Measurements from ENCODE around the gene RAB8B.
A peak's percentile ranks its signal among the peaks of the same experiment; 100 is the strongest.

The RAB8B gene

DNA sequence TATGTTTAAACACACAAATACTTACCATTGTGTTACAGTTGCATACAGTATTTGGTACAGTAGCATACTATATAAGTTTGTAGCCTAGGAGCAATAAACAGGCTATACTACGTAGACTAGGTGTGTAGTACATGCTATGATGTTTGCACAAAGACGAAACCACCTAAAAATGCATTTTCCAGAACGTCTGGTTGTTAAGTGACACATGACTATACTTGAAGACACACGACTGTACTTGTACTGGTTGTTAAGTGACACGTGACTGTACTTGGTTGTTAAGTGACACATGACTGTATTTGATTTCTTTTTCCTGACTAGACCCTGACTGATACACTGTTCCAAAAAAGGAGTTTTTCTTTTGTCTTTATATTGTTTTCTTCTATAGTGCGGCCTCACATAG is 34.1 kb downstream of the RAB8B start:
- no peak for TF ChIP-seq MYC (IDR thresholded peaks at IDR 0.05; ENCODE audit: low read depth, low read length)
- TF ChIP-seq, protein P1, sequence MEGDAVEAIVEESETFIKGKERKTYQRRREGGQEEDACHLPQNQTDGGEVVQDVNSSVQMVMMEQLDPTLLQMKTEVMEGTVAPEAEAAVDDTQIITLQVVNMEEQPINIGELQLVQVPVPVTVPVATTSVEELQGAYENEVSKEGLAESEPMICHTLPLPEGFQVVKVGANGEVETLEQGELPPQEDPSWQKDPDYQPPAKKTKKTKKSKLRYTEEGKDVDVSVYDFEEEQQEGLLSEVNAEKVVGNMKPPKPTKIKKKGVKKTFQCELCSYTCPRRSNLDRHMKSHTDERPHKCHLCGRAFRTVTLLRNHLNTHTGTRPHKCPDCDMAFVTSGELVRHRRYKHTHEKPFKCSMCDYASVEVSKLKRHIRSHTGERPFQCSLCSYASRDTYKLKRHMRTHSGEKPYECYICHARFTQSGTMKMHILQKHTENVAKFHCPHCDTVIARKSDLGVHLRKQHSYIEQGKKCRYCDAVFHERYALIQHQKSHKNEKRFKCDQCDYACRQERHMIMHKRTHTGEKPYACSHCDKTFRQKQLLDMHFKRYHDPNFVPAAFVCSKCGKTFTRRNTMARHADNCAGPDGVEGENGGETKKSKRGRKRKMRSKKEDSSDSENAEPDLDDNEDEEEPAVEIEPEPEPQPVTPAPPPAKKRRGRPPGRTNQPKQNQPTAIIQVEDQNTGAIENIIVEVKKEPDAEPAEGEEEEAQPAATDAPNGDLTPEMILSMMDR (IDR thresholded peaks at IDR 0.05; ENCODE audit: low read depth, low read length), result no peak
- TF ChIP-seq, protein P2, sequence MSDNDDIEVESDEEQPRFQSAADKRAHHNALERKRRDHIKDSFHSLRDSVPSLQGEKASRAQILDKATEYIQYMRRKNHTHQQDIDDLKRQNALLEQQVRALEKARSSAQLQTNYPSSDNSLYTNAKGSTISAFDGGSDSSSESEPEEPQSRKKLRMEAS (IDR thresholded peaks at IDR 0.05; ENCODE audit: low read depth, low read length), result no peak
- TF ChIP-seq POLR2A (IDR thresholded peaks at IDR 0.05; ENCODE audit: extremely low read depth, insufficient read length), result no peak
- DNase-seq (ENCODE audit: low read depth), result no peak
- H3K4me3 ChIP-seq (ENCODE audit: low read depth, low read length), result no peak overlapping the region

DNA sequence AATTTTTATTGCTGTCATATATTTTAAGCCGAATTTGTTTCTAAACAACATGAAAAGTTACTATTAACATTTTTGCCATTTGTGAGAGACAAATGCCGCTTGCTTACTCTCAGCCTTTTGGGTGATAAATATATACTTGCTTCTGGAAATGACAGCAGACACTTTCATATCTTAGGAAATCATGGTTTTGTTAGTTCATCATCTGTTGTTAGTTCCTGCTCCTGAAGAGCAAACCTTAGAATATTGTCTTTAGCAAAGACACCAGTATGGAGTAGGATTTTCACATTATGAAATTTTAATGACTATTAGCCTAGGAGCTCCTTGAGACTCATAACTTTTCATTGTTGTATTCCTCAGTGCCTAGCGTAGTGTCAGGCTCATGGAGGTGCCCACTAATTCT is 36.0 kb downstream of the RAB8B start:
- TF ChIP-seq, protein P2 (IDR thresholded peaks at IDR 0.05; ENCODE audit: low read depth, low read length), result no peak
- TF ChIP-seq, protein P1 (IDR thresholded peaks at IDR 0.05; ENCODE audit: low read depth, low read length), result no peak
- no peak for TF ChIP-seq POLR2A (IDR thresholded peaks at IDR 0.05; ENCODE audit: extremely low read depth, insufficient read length)
- TF ChIP-seq MYC (IDR thresholded peaks at IDR 0.05; ENCODE audit: low read depth, low read length), result no peak
- DNase-seq (ENCODE audit: low read depth), result no peak
- no peak overlapping the region for H3K4me3 ChIP-seq (ENCODE audit: low read depth, low read length)

DNA sequence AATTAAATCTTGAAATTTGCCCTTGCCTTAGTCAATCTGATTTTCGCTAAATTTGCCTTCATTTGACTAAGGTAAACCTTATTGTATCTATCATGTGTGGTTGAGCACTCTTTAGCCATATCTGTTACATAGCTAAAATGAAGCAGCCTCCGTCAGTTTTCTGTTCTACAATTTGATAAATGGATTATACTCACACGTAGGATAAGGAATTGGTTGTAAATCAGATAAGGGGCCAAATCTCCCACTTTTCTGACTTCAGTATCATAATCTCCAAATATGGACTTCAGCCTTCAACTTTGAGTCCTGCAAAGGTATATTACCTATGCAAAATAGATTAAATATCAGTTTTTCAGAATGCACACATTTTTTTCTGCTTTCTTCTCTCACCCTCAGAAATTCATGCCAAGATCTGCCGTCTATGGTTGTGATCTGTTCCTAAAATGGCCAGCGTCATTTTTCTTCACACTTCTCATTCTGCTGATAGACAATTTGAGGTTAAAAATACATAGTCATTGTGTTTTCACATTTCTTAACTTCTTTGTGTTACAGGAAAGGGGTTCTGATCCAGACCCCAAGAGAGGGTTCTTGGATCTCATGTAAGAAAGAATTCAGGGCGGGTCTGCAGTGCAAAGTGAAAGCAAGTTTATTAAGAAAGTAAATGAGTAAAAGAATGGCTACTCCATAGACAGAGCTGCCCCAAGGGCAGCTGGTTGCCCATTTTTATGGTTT is 36.9 kb downstream of the RAB8B start:
- no peak overlapping the region for H3K4me3 ChIP-seq (ENCODE audit: low read depth, low read length)
- DNase-seq (ENCODE audit: low read depth), result peak; percentile 15
- TF ChIP-seq, protein P1 (IDR thresholded peaks at IDR 0.05; ENCODE audit: low read depth, low read length), result no peak
- TF ChIP-seq POLR2A (IDR thresholded peaks at IDR 0.05; ENCODE audit: extremely low read depth, insufficient read length), result no peak
- TF ChIP-seq, protein P2 (IDR thresholded peaks at IDR 0.05; ENCODE audit: low read depth, low read length), result no peak
- no peak for TF ChIP-seq MYC (IDR thresholded peaks at IDR 0.05; ENCODE audit: low read depth, low read length)

DNA sequence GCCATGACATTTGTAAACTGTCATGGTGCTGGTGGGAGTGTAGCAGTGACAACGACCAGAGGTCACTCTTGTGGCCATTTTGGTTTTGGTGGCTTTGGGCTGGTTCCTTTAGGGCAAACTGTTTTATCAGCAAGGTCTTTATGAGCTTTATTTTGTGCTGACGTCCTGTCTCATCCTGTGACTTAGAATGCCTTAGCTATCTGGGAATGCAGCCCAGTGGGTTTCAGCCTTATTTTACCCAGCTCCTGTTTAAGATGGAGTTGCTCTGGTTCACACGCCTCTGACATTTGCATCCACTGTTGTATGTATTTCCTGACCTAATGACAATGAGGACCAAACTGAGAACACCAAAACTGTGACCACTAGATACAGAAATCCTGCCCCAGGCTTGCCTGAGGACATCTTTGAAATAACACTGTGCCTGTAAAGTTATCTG is 37.6 kb downstream of the RAB8B start:
- TF ChIP-seq, protein P2 (IDR thresholded peaks at IDR 0.05; ENCODE audit: low read depth, low read length), result no peak
- TF ChIP-seq MYC (IDR thresholded peaks at IDR 0.05; ENCODE audit: low read depth, low read length), result no peak
- TF ChIP-seq, protein P1 (IDR thresholded peaks at IDR 0.05; ENCODE audit: low read depth, low read length), result no peak
- no peak for TF ChIP-seq POLR2A (IDR thresholded peaks at IDR 0.05; ENCODE audit: extremely low read depth, insufficient read length)
- DNase-seq (ENCODE audit: low read depth), result peak; percentile 78
- no peak overlapping the region for H3K4me3 ChIP-seq (ENCODE audit: low read depth, low read length)

DNA sequence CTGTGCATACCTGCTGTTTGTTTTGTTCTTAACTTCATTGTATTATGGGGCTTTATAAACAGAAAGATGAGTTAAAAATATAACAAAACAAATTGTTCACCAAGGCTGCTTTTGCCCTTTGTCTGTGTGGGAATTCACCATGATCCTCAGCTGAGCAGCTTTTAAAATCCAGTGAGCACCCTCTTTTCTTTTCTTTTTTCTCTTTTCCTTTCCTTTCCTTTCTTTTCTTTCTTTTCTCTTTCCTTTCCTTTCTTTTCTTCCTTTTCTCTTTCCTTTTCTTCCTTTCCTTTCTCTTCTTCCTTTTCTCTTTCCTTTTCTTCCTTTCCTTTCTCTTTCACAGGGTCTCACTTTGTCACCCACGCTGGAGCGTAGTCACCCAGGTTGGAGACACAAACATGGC is 38.3 kb downstream of the RAB8B start:
- DNase-seq (ENCODE audit: low read depth), result no peak
- no peak overlapping the region for H3K4me3 ChIP-seq (ENCODE audit: low read depth, low read length)
- TF ChIP-seq, protein P2 (IDR thresholded peaks at IDR 0.05; ENCODE audit: low read depth, low read length), result no peak
- TF ChIP-seq MYC (IDR thresholded peaks at IDR 0.05; ENCODE audit: low read depth, low read length) (no peak), POLR2A (IDR thresholded peaks at IDR 0.05; ENCODE audit: extremely low read depth, insufficient read length) (no peak)
- TF ChIP-seq, protein P1 (IDR thresholded peaks at IDR 0.05; ENCODE audit: low read depth, low read length), result no peak

Measured in NB4 (cell line).